Prostate gland (tissue), 2 donors: ENCODE measurements around the gene MAP4K2.

Experiments used
- CTCF ChIP-seq, 4 experiments: fragments of 200-600 bp in 2 of 4; fragments of 450-650 bp in 2 of 4; sonication (generic) in 2 of 4; IDR thresholded peaks; 1 replicate in 3 of 4; 2 replicates in 1 of 4; pipeline ENCODE4 v1.5.1; 2016 to 2019; ENCODE audit warnings: antibody characterized with exemption in 4 of 4, mild to moderate bottlenecking in 2 of 4, moderate library complexity in 2 of 4
- POLR2A ChIP-seq: fragments of 450-650 bp; IDR thresholded peaks from one replicate; pipeline ENCODE4 v1.6.1; 2016; ENCODE audit warnings: antibody characterized with exemption, mild to moderate bottlenecking

- TF ChIP-seq CTCF (IDR thresholded peaks at IDR 0.05) (no peak), POLR2A (no peak)
These were observed 37.1 kb upstream of the MAP4K2 start for GRCh38 chr11:64839887-64840782.
